ENCODE measurements around the gene PRKN. TPM values are rescaled to one million over a fixed set of nuclear protein-coding genes. Genes with fewer than 3 reads are reported as not detected.
"Not testable (repeated sequence)": the region's sequence is repeated elsewhere in the genome, so short reads cannot be mapped to it uniquely, and the experiment has no call there.

The PRKN gene
- total RNA-seq, 2 donors from 2014 or later = 3.3 to 4.8 TPM

DNA sequence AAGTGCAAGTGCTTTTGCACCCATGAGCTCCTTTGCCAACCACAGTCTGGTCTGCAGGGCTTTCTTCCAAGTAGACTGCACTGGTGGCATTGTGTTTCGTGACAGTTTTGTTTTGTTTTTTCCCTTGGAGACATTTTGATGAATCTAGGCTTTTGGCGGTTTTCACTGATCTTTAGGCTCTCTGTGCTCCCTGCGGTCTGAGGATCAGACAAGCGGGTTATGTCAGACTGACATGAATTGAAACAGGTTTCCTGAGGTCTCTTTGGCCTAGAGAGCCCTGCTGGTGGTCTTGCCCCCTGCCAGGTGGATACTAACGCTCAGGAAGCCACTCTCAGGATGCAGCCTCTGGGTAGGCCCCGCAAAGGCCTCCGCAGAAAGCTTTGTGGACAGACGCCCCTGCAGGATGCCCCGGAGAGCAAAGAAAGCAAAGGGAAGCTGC is 898.3 kb downstream of the PRKN start:
- no peaks in the 10 kb centered on the region for H3K4me1 ChIP-seq (ENCODE audit: control insufficient read depth, insufficient read depth, low read length)
- H3K27me3 Mint-ChIP-seq (ENCODE audit: insufficient read depth) = no peaks in the 10 kb centered on the region
- no peak overlapping the region for H3K27ac Mint-ChIP-seq
- H3K4me3 ChIP-seq (ENCODE audit: low read length) = no peak overlapping the region
- TF ChIP-seq, protein P1, sequence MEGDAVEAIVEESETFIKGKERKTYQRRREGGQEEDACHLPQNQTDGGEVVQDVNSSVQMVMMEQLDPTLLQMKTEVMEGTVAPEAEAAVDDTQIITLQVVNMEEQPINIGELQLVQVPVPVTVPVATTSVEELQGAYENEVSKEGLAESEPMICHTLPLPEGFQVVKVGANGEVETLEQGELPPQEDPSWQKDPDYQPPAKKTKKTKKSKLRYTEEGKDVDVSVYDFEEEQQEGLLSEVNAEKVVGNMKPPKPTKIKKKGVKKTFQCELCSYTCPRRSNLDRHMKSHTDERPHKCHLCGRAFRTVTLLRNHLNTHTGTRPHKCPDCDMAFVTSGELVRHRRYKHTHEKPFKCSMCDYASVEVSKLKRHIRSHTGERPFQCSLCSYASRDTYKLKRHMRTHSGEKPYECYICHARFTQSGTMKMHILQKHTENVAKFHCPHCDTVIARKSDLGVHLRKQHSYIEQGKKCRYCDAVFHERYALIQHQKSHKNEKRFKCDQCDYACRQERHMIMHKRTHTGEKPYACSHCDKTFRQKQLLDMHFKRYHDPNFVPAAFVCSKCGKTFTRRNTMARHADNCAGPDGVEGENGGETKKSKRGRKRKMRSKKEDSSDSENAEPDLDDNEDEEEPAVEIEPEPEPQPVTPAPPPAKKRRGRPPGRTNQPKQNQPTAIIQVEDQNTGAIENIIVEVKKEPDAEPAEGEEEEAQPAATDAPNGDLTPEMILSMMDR (conservative IDR thresholded peaks at IDR 0.05) = peak; percentile 41
- H3K36me3 ChIP-seq (ENCODE audit: control insufficient read depth, insufficient read depth, low read length) = no peaks in the 10 kb centered on the region
- H3K4me3 Mint-ChIP-seq = no peak overlapping the region
- peak overlapping the region; percentile 56 for H3K27ac ChIP-seq (ENCODE audit: low read depth, low read length)
- H3K9me3 Mint-ChIP-seq = no peaks in the 10 kb centered on the region
- no peaks in the 10 kb centered on the region for H3K36me3 Mint-ChIP-seq (ENCODE audit: low read depth)
- WGBS, 2 experiments (ENCODE audit: insufficient coverage in 1 of 2, insufficient read length in 1 of 2) = 55 to 76% methylated on average over 8 to 9 of the region's 9 CpGs
- H3K9me3 ChIP-seq (ENCODE audit: control insufficient read depth, low read length) = no peaks in the 10 kb centered on the region
- no peak overlapping the region for H3K9ac ChIP-seq (ENCODE audit: extremely low read depth, low read length, poor library complexity, severe bottlenecking)
- peaks cover 23% of the 10 kb centered on the region for H3K4me1 Mint-ChIP-seq
- no peaks in the 10 kb centered on the region for H3K27me3 ChIP-seq (ENCODE audit: control insufficient read depth, insufficient read depth, low read length, poor library complexity, severe bottlenecking)
- peak; percentile 77 for DNase-seq

DNA sequence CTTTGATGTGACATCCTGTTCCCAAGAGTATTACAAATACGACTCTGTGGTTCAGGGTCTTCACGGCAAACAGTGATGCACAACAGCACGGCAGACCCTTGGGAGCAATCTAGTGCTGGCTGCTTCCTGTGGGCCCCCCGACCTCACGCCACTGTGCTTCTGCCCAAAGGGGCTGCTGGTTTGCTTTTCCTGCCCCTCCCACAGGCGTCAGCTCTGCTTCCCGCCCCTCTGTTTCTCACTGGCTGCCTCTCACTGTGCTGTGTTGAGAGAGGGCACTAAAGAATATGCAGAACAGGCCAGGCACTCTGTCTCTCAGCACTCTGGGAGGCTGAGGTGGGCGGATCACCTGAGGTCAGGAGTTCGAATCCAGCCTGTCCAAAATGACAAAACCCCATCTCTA is 899.2 kb downstream of the PRKN start:
- no peaks in the 10 kb centered on the region for H3K27me3 ChIP-seq (ENCODE audit: control insufficient read depth, insufficient read depth, low read length, poor library complexity, severe bottlenecking)
- H3K9ac ChIP-seq (ENCODE audit: extremely low read depth, low read length, poor library complexity, severe bottlenecking) = no peak overlapping the region
- H3K36me3 ChIP-seq (ENCODE audit: control insufficient read depth, insufficient read depth, low read length) = no peaks in the 10 kb centered on the region
- Mint-ChIP-seq H3K27me3 (ENCODE audit: insufficient read depth) (no peaks in the 10 kb centered on the region), H3K27ac (no peak overlapping the region), H3K4me3 (no peak overlapping the region), H3K36me3 (ENCODE audit: low read depth) (no peaks in the 10 kb centered on the region), H3K4me1 (peaks cover 14% of the 10 kb centered on the region), H3K9me3 (no peaks in the 10 kb centered on the region)
- H3K4me3 ChIP-seq (ENCODE audit: low read length) = no peak overlapping the region
- DNase-seq = peak; percentile 47
- TF ChIP-seq, protein P1 (conservative IDR thresholded peaks at IDR 0.05) = no peak
- H3K9me3 ChIP-seq (ENCODE audit: control insufficient read depth, low read length) = no peaks in the 10 kb centered on the region
- H3K4me1 ChIP-seq (ENCODE audit: control insufficient read depth, insufficient read depth, low read length) = no peaks in the 10 kb centered on the region
- 92 to 96% methylated on average over 4 to 9 of the region's 9 CpGs for WGBS, 2 experiments (ENCODE audit: insufficient coverage in 1 of 2, insufficient read length in 1 of 2)
- H3K27ac ChIP-seq (ENCODE audit: low read depth, low read length) = no peak overlapping the region

DNA sequence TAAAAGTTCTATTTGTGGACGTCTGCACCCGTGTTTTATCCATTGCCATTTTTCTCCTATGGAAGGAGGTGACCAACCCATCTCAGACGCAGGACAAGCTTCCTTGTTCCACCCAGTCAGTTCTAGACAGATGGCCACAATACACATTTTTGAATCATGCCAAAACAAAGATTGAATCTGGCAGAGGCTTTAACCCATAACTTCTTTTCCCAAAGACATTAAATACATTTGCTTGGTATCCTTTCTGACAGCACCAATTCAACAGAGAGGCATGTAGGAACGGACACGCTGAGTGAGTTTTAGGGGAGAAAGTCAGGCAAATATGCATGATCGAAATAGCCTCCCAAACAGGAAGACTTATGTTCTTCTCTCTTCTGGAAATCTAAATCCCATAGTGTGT is 901.1 kb downstream of the PRKN start:
- DNase-seq = no peak
- peaks cover 14% of the 10 kb centered on the region for H3K4me1 Mint-ChIP-seq
- TF ChIP-seq, protein P1 (conservative IDR thresholded peaks at IDR 0.05) = no peak
- H3K9me3 Mint-ChIP-seq = no peaks in the 10 kb centered on the region
- no peaks in the 10 kb centered on the region for H3K4me1 ChIP-seq (ENCODE audit: control insufficient read depth, insufficient read depth, low read length)
- WGBS, 2 experiments (ENCODE audit: insufficient coverage in 1 of 2, insufficient read length in 1 of 2) = 90 to 100% methylated on average over 6 of the region's 6 CpGs
- no peak overlapping the region for H3K27ac ChIP-seq (ENCODE audit: low read depth, low read length)
- no peaks in the 10 kb centered on the region for H3K36me3 ChIP-seq (ENCODE audit: control insufficient read depth, insufficient read depth, low read length)
- H3K9ac ChIP-seq (ENCODE audit: extremely low read depth, low read length, poor library complexity, severe bottlenecking) = no peak overlapping the region
- no peak overlapping the region for H3K4me3 Mint-ChIP-seq
- no peak overlapping the region for H3K27ac Mint-ChIP-seq
- no peak overlapping the region for H3K4me3 ChIP-seq (ENCODE audit: low read length)
- H3K9me3 ChIP-seq (ENCODE audit: control insufficient read depth, low read length) = no peaks in the 10 kb centered on the region
- H3K27me3 Mint-ChIP-seq (ENCODE audit: insufficient read depth) = no peaks in the 10 kb centered on the region
- no peaks in the 10 kb centered on the region for H3K27me3 ChIP-seq (ENCODE audit: control insufficient read depth, insufficient read depth, low read length, poor library complexity, severe bottlenecking)
- no peaks in the 10 kb centered on the region for H3K36me3 Mint-ChIP-seq (ENCODE audit: low read depth)

DNA sequence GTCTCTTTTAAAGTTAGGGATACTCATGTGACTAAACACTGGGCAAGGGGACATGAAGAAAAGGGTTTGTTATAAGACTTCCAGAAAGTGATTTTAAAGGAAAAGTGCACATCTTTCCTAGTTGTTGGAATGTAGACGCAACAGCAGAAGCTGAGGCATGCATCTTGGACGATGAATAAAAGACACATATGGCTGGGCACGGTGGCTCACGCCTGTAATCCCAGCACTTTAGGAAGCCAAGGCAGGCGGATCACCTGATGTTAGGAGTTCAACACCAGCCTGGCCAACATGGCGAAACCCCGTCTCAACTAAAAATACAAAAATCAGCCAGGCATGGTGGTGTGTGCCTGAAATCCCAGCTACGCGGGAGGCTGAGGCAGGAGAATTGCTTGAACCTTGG is 905.4 kb downstream of the PRKN start:
- H3K27ac ChIP-seq (ENCODE audit: low read depth, low read length); H3K9me3 Mint-ChIP-seq; H3K27ac Mint-ChIP-seq; H3K27me3 Mint-ChIP-seq (ENCODE audit: insufficient read depth); H3K4me3 ChIP-seq (ENCODE audit: low read length); H3K4me3 Mint-ChIP-seq; H3K9ac ChIP-seq (ENCODE audit: extremely low read depth, low read length, poor library complexity, severe bottlenecking); H3K9me3 ChIP-seq (ENCODE audit: control insufficient read depth, low read length); H3K36me3 Mint-ChIP-seq (ENCODE audit: low read depth); H3K4me1 ChIP-seq (ENCODE audit: control insufficient read depth, insufficient read depth, low read length); H3K4me1 Mint-ChIP-seq; H3K27me3 ChIP-seq (ENCODE audit: control insufficient read depth, insufficient read depth, low read length, poor library complexity, severe bottlenecking); H3K36me3 ChIP-seq (ENCODE audit: control insufficient read depth, insufficient read depth, low read length): not testable (repeated sequence)
- 89 to 94% methylated on average over 6 to 9 of the region's 9 CpGs for WGBS, 2 experiments (ENCODE audit: insufficient coverage in 1 of 2, insufficient read length in 1 of 2)
- DNase-seq = peak; percentile 16

All from endodermal cell (in vitro differentiated cells).